Loucy (cell line): ENCODE data around the gene VAV3.

Experiments
- H2AFZ ChIP-seq: fragments of 200-600 bp; sonication (generic); 2 replicates; pipeline ENCODE4 v1.6.0; 2016; ENCODE audit warnings: antibody characterized with exemption, mild to moderate bottlenecking, low read length, moderate library complexity
- H3F3A ChIP-seq: fragments of 200-600 bp; 2 replicates; pipeline ENCODE4 v1.6.0; 2016; ENCODE audit warnings: antibody characterized with exemption, low read depth, mild to moderate bottlenecking
- H3K27me3 ChIP-seq: fragments of 200-600 bp; sonication (generic); 2 replicates; pipeline ENCODE4 v1.6.1; 2014; ENCODE audit warnings: low read length, mild to moderate bottlenecking; ENCODE audit not compliant: insufficient read depth, poor library complexity, severe bottlenecking
- H3K36me3 ChIP-seq: fragments of 200-600 bp; sonication (generic); 2 replicates; pipeline ENCODE4 v1.6.1; 2016; ENCODE audit warnings: low read length; ENCODE audit not compliant: insufficient read depth
- H3K4me1 ChIP-seq: fragments of 200-600 bp; sonication (generic); 2 replicates; pipeline ENCODE4 v1.5.1; 2014; ENCODE audit warnings: low read length, mild to moderate bottlenecking; ENCODE audit not compliant: insufficient read depth, poor library complexity, severe bottlenecking
- H3K4me2 ChIP-seq: fragments of 200-600 bp; sonication (generic); 2 replicates; pipeline ENCODE4 v1.6.0; 2014; ENCODE audit warnings: antibody characterized with exemption, low read length, low read depth, mild to moderate bottlenecking; ENCODE audit not compliant: poor library complexity, severe bottlenecking
- H3K4me3 ChIP-seq: fragments of 200-600 bp; sonication (generic); 2 replicates; pipeline ENCODE4 v1.5.1; 2014; ENCODE audit warnings: low read length, mild to moderate bottlenecking, mixed read lengths; ENCODE audit not compliant: poor library complexity, severe bottlenecking
- H3K79me2 ChIP-seq: fragments of 200-600 bp; sonication (generic); 2 replicates; pipeline ENCODE4 v1.6.1; 2014; ENCODE audit warnings: low read length; ENCODE audit not compliant: insufficient read depth
- H3K9ac ChIP-seq: fragments of 200-600 bp; sonication (generic); 2 replicates; pipeline ENCODE4 v1.6.0; 2014; ENCODE audit warnings: mild to moderate bottlenecking, low read depth, low read length, moderate library complexity; ENCODE audit not compliant: poor library complexity, severe bottlenecking
- H3K9me2 ChIP-seq: fragments of 200-600 bp; sonication (generic); replicated peaks from 2 replicates; pipeline ENCODE4 v1.6.1; 2016; ENCODE audit warnings: low read depth, low read length, mixed read lengths
- H3K9me3 ChIP-seq: fragments of 200-600 bp; sonication (generic); 2 replicates; pipeline ENCODE4 v1.6.1; 2014; ENCODE audit warnings: mild to moderate bottlenecking, antibody characterized with exemption, low read length, low read depth; ENCODE audit not compliant: insufficient read depth
- H4K20me1 ChIP-seq: fragments of 200-600 bp; sonication (generic); 2 replicates; pipeline ENCODE4 v1.6.0; 2014; ENCODE audit warnings: antibody characterized with exemption, low read length, mild to moderate bottlenecking; ENCODE audit not compliant: insufficient read depth, poor library complexity, severe bottlenecking
- CTCF ChIP-seq: fragments of 200-600 bp; sonication (generic); conservative IDR thresholded peaks from 2 replicates; pipeline ENCODE4 v1.5.1; 2014; ENCODE audit warnings: mild to moderate bottlenecking, antibody characterized with exemption, low read length
- EZH2phosphoT487 ChIP-seq: fragments of 200-600 bp; IDR thresholded peaks from 2 replicates; pipeline ENCODE4 v1.6.1; 2018; ENCODE audit warnings: antibody characterized with exemption, mild to moderate bottlenecking, moderate library complexity, borderline replicate concordance

VAV3 gene

DNA sequence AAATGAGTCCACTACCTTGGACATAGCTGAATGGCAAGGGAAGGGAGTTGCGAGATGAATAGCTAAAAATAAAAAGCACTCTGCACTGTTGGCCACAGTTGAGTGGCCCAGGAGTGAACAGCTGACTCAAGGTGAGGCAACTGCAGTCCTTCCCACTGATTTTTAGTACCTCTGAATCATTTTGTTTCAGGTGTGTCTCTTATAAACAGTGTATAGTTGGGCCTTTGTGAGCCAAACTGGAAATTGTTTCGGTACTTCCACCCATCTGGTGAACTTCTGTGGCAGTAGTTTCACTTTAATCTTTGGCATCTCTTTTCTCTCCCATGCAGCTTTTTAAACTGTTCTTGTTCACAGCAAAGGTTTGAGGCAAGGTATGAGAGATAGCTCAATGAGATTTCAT, 122.7 kb downstream of the VAV3 start:
- Histone ChIP-seq H3K4me1 (peaks cover 74% of the 10 kb centered on the region), H4K20me1 (peaks cover 60% of the 10 kb centered on the region), H3K4me2 (peak overlapping the region; percentile 18), H3K9me2 (no peaks in the 10 kb centered on the region), H3K36me3 (0 out of 2 replicates have a peak, but pooled peaks cover 5% of the 10 kb centered on the region), H3K79me2 (peaks cover 100% of the 10 kb centered on the region), H3K4me3 (no peak overlapping the region), H3K27me3 (no peaks in the 10 kb centered on the region), H2AFZ (no peak overlapping the region), H3K9ac (no peak overlapping the region), H3K9me3 (no peaks in the 10 kb centered on the region), H3F3A (peaks cover 15% of the 10 kb centered on the region)
- no peak for TF ChIP-seq EZH2phosphoT487
- no peak for TF ChIP-seq CTCF

DNA sequence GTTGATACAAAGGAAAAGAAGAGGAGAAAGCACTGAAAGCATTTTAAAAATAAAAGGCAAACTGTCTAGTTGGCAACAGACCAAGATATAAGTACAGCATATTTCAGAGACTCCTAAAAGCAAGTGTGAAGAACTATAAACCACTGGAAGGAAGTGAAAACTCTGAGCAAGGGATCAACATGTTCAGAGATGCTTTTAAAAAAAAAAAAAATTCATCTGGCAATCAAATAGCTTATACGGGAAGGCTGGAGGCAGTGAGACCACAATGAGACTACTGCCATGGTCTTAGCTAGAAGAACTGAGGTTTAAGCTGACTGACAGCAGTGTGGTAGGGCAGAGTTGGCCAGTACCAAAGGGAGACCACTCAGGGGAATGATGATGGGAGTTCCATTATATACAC, 124.3 kb downstream of the VAV3 start:
- H4K20me1 ChIP-seq = peaks cover 73% of the 10 kb centered on the region
- no peak overlapping the region for H2AFZ ChIP-seq
- peak overlapping the region; percentile 62 for H3K9ac ChIP-seq
- H3K4me2 ChIP-seq = peak overlapping the region; percentile 73
- peaks cover 100% of the 10 kb centered on the region for H3K79me2 ChIP-seq
- H3K9me2 ChIP-seq = no peaks in the 10 kb centered on the region
- H3K4me1 ChIP-seq = peaks cover 84% of the 10 kb centered on the region
- H3K4me3 ChIP-seq = peak overlapping the region; percentile 54
- TF ChIP-seq CTCF (no peak), EZH2phosphoT487 (no peak)
- H3K36me3 ChIP-seq = 0 out of 2 replicates have a peak, but pooled peaks cover 5% of the 10 kb centered on the region
- H3F3A ChIP-seq = peaks cover 15% of the 10 kb centered on the region
- no peaks in the 10 kb centered on the region for H3K9me3 ChIP-seq
- no peaks in the 10 kb centered on the region for H3K27me3 ChIP-seq

GRCh38 chr1:107838056-107838455, 126.9 kb downstream of the VAV3 start:
- peaks cover 15% of the 10 kb centered on the region for H3F3A ChIP-seq
- H3K4me3 ChIP-seq = no peak overlapping the region
- H2AFZ ChIP-seq = no peak overlapping the region
- H4K20me1 ChIP-seq = peaks cover 80% of the 10 kb centered on the region
- TF ChIP-seq EZH2phosphoT487 (no peak), CTCF (no peak)
- peaks cover 100% of the 10 kb centered on the region for H3K79me2 ChIP-seq
- no peaks in the 10 kb centered on the region for H3K27me3 ChIP-seq
- no peak overlapping the region for H3K4me2 ChIP-seq
- H3K36me3 ChIP-seq = 0 out of 2 replicates have a peak, but pooled peaks cover 5% of the 10 kb centered on the region
- no peak overlapping the region for H3K9ac ChIP-seq
- no peaks in the 10 kb centered on the region for H3K9me2 ChIP-seq
- H3K9me3 ChIP-seq = no peaks in the 10 kb centered on the region
- peaks cover 88% of the 10 kb centered on the region for H3K4me1 ChIP-seq
